Right atrium auricular region (tissue), 2 donors: Measurements from ENCODE around the gene NCOA1. TPM values are rescaled to one million over a fixed set of nuclear protein-coding genes. Genes with fewer than 3 reads are reported as not detected.
"Not testable (repeated sequence)": the region's sequence is repeated elsewhere in the genome, so short reads cannot be mapped to it uniquely, and the experiment has no call there.

ENCODE experiments used
- DNase-seq: peaks from one replicate; pipeline ENCODE4 v3.0.0-alpha.2; 2019; ENCODE audit warnings: low spot score
- H3K27ac ChIP-seq, 2 donors: fragments of 200-600 bp; sonication (generic); 1 replicate in 1 of 2; 2 replicates in 1 of 2; pipeline ENCODE4 v1.5.1; 2016 to 2019
- H3K27me3 ChIP-seq, 2 donors: fragments of 200-600 bp; sonication (generic); one replicate each; pipeline versions ENCODE4 v1.5.1 to v1.6.0; 2017 to 2019
- H3K36me3 ChIP-seq: fragments of 200-600 bp; sonication (generic); one replicate; pipeline ENCODE4 v1.5.1; 2016
- H3K4me1 ChIP-seq, 2 donors: fragments of 200-600 bp; sonication (generic); one replicate each; pipeline versions ENCODE4 v1.5.1 to v1.6.0; 2017 to 2019
- H3K4me3 ChIP-seq, 2 donors: fragments of 200-600 bp; sonication (generic); 1 replicate in 1 of 2; 2 replicates in 1 of 2; pipeline ENCODE4 v1.5.1; 2017 to 2019; ENCODE audit warnings: mild to moderate bottlenecking in 1 of 2, moderate library complexity in 1 of 2
- H3K9me3 ChIP-seq, 2 donors: fragments of 200-600 bp; sonication (generic); one replicate each; pipeline ENCODE4 v1.5.1; 2019
- CTCF ChIP-seq, 2 donors: fragments of 200-600 bp; sonication (generic); IDR thresholded peaks; one replicate each; pipeline ENCODE4 v1.5.1; 2019; ENCODE audit warnings: antibody characterized with exemption in 2 of 2
- total RNA-seq, 2 donors: library from RNA; depleted of rRNA; stranded (reverse); fragments of >200 nt; gene quantifications; one replicate each; pipeline ENCODE4 v1.1.0, GENCODE V29; 2016

The NCOA1 gene
- total RNA-seq, 2 donors from 2014 or later, result 33.8 to 43.6 TPM

- TF ChIP-seq CTCF (IDR thresholded peaks at IDR 0.05), result no peak
- Histone ChIP-seq H3K27ac (no peak overlapping the region), H3K9me3 (no peaks in the 10 kb centered on the region), H3K4me1 (peaks cover 0 to 20% of the 10 kb centered on the region in 2 donors), H3K4me3 (no peak overlapping the region), H3K36me3 (no peaks in the 10 kb centered on the region), H3K27me3 (no peaks in the 10 kb centered on the region)
- no peak for DNase-seq
Observed at GRCh38 chr2:24577481-24577880, 86.4 kb downstream of the NCOA1 start.

- H3K27me3 ChIP-seq, result no peaks in the 10 kb centered on the region
- DNase-seq, result no peak
- TF ChIP-seq CTCF (IDR thresholded peaks at IDR 0.05), result no peak
- no peak overlapping the region for H3K27ac ChIP-seq
- peaks cover 0 to 20% of the 10 kb centered on the region in 2 donors for H3K4me1 ChIP-seq
- H3K4me3 ChIP-seq, result no peak overlapping the region
- no peaks in the 10 kb centered on the region for H3K36me3 ChIP-seq
- no peaks in the 10 kb centered on the region for H3K9me3 ChIP-seq
Observed at GRCh38 chr2:24579053-24579803, 88.2 kb downstream of the NCOA1 start.

GRCh38 chr2:24580561-24580960, 89.5 kb downstream of the NCOA1 start:
- no peaks in the 10 kb centered on the region for H3K36me3 ChIP-seq
- DNase-seq, result no peak
- H3K4me1 ChIP-seq, result peaks cover 0 to 20% of the 10 kb centered on the region in 2 donors
- no peak overlapping the region for H3K4me3 ChIP-seq
- TF ChIP-seq CTCF (IDR thresholded peaks at IDR 0.05), result no peak
- no peaks in the 10 kb centered on the region for H3K9me3 ChIP-seq
- no peaks in the 10 kb centered on the region for H3K27me3 ChIP-seq
- no peak overlapping the region for H3K27ac ChIP-seq

GRCh38 chr2:24581971-24582370, 90.9 kb downstream of the NCOA1 start:
- not testable (repeated sequence) for DNase-seq, H3K27ac ChIP-seq, H3K9me3 ChIP-seq, H3K4me3 ChIP-seq, H3K36me3 ChIP-seq, H3K27me3 ChIP-seq
- H3K4me1 ChIP-seq, result peaks cover 0 to 18% of the 10 kb centered on the region in 2 donors

- Histone ChIP-seq H3K4me3 (no peak overlapping the region), H3K27ac (no peak overlapping the region), H3K27me3 (no peaks in the 10 kb centered on the region), H3K36me3 (no peaks in the 10 kb centered on the region), H3K4me1 (no peaks in the 10 kb centered on the region), H3K9me3 (no peaks in the 10 kb centered on the region)
- TF ChIP-seq CTCF (IDR thresholded peaks at IDR 0.05), result no peak
- DNase-seq, result no peak
Observed at GRCh38 chr2:24586955-24587354, 95.9 kb downstream of the NCOA1 start.

GRCh38 chr2:24588294-24588693, 97.2 kb downstream of the NCOA1 start:
- no peak for DNase-seq
- Histone ChIP-seq H3K27ac (no peak overlapping the region), H3K9me3 (no peaks in the 10 kb centered on the region), H3K4me3 (no peak overlapping the region), H3K27me3 (no peaks in the 10 kb centered on the region), H3K4me1 (no peaks in the 10 kb centered on the region), H3K36me3 (no peaks in the 10 kb centered on the region)
- no peak for TF ChIP-seq CTCF (IDR thresholded peaks at IDR 0.05)
